HG03025 (cell line): ENCODE measurements around the gene SOAT2.

Experiments used
- ATAC-seq: cut with Tn5 transposase; IDR thresholded peaks from one replicate; pipeline ENCODE4 v1.9.1; 2021; ENCODE audit warnings: mild to moderate bottlenecking, moderate library complexity; ENCODE audit not compliant: unreplicated experiment, low FRiP score

Gene SOAT2, protein sequence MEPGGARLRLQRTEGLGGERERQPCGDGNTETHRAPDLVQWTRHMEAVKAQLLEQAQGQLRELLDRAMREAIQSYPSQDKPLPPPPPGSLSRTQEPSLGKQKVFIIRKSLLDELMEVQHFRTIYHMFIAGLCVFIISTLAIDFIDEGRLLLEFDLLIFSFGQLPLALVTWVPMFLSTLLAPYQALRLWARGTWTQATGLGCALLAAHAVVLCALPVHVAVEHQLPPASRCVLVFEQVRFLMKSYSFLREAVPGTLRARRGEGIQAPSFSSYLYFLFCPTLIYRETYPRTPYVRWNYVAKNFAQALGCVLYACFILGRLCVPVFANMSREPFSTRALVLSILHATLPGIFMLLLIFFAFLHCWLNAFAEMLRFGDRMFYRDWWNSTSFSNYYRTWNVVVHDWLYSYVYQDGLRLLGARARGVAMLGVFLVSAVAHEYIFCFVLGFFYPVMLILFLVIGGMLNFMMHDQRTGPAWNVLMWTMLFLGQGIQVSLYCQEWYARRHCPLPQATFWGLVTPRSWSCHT

DNA sequence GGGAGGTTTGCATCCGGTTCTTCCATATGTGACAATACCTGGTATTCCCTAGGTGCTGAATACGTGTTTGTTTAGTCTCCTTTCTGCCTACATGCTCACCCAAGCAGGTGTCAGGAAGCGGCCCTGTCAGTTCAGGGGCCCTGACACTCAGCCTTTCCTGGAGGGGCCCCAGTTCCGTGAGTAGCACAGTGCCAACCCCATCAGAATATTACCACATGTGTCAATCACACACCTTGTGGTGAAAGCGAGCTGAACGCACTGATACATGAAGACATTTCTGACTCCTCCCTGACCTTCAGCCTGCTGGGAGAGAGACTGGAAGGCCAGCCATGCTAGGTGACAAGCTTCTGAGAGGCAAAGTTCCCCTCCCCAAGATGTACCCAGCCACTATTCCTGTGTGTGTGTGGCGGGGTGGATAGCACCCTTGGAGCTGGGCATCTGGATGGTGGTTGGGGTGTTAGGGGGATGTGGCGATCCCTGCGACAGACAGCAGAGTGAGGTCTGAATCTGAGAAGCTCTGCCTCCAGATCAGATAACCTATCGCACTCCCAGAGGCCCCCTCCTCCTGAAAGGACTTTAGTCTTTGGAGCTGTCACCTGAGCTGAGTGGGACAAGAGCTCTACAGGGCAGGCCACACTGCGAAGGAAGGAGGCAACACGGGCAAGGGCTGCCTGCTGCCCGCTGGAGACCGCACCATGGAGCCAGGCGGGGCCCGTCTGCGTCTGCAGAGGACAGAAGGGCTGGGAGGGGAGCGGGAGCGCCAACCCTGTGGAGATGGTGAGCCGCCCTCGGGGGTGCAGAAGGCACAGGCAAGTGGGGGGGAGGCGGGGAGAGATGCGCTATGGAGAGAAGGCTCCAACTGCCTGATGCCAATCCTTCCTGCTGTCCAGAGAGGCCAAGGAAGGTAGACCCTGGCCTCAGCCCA lies at the start of gene SOAT2:
Gene SOAT2 (plus strand): TSS at position 604 of the 925 bp plus-strand sequence. CDS start 92 bp downstream, at position 696.
- no peak for ATAC-seq

DNA sequence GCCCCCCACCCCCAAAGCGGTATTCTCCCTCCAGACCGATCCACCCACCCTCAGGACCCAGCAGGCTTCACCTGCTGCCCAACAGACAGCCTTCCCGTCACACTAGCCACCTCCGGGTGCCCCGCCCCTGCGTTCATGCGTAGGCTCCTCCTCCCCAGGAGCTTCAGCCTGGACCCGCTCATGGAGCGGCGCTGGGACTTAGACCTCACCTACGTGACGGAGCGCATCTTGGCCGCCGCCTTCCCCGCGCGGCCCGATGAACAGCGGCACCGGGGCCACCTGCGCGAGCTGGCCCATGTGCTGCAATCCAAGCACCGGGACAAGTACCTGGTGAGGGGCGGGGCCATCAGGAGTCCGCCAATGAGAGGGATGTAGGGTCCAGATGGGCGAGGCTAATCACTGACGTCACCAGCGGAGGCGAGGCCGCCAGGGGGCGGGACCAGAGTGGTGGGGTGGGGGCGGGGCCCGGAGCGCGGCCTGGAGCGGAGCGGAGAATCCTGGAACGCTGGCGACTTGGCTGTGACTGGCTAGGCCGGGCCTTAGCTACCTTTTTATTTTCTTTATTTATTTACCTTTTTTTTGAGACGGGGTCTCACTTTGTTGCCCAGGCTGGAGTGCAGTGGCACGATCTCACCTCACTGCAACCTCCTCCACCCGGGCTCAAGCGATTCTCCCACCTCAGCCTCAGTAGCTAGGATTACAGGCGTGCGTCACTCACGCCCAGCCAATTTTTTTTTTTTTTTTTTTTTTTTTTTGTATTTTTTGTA lies 49.0 kb upstream of the SOAT2 start:
- peak; percentile 71 for ATAC-seq

DNA sequence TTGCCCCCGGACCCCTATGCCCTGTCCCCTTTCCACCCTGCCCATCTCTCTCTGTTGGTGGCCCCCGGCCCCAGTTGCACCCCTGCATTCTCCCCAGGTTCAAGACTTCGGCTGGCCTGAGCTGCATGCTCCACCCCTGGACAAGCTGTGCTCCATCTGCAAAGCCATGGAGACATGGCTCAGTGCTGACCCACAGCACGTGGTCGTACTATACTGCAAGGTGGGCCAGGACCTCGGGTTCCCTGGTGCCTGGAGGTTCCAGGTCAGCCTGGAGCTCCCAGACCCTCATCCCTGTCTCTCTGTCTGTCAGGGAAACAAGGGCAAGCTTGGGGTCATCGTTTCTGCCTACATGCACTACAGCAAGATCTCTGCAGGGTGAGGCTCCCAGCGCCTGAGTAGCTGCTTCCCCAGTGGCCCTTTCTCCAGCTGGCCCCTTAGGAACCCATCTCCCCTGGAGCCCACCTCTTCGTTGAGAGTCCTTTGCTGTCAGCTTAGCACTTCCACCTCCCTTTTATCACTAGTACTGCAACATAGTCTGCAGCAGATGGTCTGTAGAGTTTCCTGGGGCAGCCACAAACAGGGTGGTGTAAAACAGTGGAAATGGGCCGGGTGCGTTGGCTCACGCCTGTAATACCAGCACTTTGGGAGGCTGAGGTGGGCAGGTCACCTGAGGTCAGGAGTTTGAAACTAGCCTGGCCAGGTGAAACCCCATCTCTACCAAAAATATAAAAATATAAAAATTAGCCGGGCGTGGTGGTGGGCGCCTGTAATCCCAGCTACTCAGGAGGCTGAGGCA lies 47.6 kb upstream of the SOAT2 start:
- ATAC-seq: no peak

DNA sequence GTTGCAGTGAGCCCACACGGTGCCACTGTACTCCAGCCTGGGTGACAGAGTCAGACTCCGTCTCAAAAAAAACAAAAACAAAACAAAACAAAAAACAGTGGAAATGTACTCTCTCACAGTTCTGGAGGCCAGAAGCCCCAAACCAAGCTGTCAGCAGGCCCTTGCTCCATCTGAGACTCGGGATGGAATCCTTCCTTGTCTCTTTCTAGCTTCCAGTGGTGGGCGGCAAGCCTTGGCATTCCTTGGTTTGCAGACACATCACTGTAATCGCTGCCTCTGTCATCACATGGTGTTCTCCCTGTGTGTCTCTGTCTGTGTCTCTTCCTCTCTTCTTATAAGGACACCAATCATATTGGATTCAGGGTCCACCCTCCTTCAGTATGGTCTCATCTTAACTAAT lies 47.0 kb upstream of the SOAT2 start:
- no peak for ATAC-seq

DNA sequence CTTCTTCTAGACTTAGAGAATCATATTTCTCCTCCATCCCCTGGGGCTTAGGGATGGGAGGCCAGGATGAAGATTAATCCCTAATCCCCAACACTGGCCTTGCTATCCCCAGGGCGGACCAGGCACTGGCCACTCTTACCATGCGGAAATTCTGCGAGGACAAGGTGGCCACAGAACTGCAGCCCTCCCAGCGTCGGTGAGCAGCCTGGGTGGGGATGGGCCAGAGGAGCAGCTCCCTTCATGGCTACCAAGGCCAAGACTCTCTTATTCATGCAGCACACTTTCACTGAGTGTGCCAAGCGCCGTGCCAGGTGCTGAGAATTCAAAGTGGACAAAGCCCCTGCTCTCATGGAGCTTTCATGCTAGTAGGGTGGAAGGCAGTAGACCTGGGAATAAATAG lies 46.4 kb upstream of the SOAT2 start:
- no peak for ATAC-seq

DNA sequence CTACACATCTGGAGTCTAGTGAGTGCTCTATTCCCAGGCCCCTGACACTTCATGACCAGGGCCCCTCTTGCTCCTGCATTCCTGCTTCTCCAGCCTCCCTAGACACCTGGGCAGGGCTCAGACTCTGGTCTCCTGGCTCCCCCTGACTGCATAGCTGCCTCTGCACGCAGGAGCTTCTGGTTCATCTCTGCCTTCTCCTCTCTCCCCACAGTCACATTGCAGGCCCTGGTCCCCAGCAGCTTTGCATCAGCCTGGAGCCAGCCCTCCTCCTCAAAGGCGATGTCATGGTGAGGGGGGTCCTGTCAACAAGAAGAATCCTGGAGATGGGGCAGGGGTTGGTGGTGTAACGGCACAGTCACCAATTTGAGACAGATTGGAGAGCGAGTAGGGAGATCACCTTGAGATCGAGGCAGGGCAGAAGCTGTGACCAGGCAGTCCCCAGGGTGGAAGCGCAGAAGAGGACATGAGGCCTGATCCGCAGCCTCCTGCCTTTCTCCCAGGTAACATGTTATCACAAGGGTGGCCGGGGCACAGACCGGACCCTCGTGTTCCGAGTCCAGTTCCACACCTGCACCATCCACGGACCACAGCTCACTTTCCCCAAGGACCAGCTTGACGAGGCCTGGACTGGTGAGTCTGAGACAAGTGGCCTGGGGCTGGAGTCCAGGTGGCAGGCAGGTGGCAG lies 45.3 kb upstream of the SOAT2 start:
- no peak for ATAC-seq

DNA sequence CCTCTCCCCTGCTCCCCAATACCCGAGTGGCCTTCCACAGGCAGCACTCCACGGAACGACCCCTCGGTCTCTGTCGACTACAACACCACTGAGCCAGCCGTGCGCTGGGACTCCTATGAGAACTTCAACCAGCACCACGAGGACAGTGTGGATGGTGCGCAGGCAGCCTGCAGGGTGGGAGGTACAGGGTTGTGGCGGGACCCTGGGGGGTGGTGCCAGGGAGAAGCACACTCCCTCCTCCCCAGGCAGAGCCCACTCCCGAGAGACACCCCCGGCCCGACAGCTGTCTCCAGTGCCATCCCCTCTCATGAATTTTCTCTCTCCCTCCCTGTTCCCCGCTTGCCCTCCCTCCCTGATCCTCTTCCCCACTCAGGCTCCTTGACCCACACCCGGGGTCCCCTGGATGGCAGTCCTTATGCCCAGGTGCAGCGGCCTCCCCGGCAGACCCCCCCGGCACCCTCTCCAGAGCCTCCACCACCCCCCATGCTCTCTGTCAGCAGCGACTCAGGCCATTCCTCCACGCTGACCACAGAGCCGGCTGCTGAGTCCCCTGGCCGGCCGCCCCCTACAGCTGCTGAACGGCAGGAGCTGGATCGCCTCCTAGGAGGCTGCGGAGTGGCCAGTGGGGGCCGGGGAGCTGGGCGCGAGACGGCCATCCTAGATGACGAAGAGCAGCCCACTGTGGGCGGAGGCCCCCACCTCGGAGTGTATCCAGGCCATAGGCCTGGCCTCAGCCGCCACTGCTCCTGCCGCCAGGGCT lies 44.4 kb upstream of the SOAT2 start:
- no peak for ATAC-seq

DNA sequence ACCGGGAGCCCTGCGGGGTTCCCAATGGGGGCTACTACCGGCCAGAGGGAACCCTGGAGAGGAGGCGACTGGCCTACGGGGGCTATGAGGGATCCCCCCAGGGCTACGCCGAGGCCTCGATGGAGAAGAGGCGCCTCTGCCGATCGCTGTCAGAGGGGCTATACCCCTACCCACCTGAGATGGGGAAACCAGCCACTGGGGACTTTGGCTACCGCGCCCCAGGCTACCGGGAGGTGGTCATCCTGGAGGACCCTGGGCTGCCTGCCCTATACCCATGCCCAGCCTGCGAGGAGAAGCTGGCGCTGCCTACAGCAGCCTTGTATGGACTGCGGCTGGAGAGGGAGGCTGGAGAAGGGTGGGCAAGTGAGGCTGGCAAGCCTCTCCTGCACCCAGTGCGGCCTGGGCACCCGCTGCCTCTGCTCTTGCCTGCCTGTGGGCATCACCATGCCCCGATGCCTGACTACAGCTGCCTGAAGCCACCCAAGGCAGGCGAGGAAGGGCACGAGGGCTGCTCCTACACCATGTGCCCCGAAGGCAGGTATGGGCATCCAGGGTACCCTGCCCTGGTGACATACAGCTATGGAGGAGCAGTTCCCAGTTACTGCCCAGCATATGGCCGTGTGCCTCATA lies 43.7 kb upstream of the SOAT2 start:
- no peak for ATAC-seq

DNA sequence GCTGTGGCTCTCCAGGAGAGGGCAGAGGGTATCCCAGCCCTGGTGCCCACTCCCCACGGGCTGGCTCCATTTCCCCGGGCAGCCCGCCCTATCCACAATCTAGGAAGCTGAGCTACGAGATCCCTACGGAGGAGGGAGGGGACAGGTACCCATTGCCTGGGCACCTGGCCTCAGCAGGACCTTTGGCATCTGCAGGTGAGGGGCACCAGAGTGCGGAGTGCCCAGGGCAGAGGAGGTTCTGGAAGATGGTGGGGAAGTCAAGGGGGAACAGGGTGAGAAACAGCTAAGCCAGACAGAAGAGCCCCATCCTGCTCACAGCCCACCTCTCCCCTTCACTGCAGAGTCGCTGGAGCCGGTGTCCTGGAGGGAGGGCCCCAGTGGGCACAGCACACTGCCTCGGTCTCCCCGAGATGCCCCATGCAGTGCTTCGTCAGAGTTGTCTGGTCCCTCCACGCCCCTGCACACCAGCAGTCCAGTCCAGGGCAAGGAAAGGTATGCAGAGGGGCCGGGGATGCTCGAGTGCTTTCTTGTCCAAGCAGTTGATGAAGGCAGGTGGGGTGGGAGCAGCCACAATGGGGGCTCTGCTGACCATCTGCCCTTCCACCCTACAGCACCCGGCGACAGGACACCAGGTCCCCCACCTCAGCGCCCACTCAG lies 43.1 kb upstream of the SOAT2 start:
- ATAC-seq: no peak

DNA sequence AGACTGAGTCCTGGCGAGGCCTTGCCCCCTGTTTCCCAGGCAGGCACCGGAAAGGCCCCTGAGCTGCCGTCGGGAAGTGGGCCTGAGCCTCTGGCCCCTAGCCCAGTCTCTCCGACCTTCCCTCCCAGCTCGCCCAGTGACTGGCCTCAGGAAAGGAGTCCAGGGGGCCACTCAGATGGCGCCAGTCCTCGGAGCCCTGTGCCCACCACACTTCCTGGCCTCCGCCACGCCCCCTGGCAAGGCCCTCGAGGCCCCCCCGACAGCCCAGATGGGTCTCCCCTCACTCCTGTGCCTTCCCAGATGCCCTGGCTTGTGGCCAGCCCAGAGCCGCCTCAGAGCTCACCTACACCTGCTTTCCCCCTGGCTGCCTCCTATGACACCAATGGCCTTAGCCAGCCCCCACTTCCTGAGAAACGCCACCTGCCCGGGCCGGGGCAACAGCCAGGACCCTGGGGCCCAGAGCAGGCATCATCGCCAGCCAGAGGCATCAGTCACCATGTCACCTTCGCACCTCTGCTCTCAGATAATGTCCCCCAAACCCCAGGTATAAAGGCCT lies 42.5 kb upstream of the SOAT2 start:
- ATAC-seq: no peak

DNA sequence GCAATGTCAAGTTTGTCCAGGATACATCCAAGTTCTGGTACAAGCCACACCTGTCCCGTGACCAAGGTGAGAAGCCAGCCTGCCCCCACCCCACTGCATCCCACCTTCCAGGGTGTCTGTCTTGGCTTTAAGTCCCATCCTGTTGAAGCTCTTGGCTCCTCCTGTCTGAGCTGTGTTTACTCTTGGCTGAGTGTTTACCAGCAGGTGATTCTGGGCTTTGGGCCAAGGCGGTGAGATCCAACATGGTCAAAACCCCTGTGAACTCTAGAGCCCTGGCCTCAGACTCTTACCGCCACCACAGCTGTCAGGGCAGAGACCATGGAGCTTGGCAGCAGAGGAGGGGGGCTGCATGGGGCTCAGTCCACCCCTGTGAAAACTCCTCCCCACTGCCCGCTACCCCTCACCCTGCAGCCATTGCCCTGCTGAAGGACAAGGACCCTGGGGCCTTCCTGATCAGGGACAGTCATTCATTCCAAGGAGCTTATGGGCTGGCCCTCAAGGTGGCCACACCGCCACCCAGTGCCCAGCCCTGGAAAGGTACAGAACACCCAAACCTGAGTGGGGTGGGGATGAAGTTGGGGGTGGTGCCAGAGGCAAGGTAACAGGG lies 41.8 kb upstream of the SOAT2 start:
- ATAC-seq: no peak

DNA sequence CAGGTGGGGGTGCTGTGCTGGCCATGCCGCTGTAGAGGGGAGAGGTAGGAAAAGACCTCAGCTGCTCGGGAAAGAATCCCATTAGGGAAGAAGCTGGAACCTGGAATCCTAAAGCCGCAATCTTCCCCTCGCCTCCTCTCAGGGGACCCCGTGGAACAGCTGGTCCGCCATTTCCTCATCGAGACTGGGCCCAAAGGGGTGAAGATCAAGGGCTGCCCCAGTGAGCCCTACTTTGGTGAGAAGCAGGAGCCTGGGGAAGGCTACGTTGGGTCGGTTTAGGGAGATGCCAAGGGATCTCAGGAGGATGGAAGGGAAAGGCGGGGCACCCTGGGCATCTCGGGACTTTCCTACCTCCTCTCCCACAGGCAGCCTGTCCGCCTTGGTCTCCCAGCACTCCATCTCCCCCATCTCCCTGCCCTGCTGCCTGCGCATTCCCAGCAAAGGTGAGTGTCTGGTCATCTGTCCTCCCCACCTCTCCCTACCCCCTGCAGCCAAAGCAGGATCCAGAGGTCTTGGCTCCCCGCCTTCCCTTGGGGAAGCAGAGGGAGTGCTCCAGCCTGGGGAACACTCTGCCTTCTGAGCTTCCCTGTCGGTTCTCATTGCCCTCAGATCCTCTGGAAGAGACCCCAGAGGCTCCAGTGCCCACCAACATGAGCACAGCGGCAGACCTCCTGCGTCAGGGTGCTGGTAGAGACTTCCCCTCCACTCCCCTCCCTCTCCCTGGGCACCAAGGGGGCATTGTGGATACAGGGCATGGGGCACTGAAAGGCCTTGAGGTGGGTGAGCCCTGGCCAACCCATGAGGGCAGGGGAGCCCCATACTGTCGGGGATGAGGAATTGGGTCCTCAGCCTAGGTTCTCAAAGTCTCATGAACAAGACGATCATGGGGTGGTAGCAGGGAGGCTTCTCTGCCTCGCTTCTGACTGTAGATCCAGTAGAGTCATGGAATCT lies 41.0 kb upstream of the SOAT2 start:
- ATAC-seq: no peak

DNA sequence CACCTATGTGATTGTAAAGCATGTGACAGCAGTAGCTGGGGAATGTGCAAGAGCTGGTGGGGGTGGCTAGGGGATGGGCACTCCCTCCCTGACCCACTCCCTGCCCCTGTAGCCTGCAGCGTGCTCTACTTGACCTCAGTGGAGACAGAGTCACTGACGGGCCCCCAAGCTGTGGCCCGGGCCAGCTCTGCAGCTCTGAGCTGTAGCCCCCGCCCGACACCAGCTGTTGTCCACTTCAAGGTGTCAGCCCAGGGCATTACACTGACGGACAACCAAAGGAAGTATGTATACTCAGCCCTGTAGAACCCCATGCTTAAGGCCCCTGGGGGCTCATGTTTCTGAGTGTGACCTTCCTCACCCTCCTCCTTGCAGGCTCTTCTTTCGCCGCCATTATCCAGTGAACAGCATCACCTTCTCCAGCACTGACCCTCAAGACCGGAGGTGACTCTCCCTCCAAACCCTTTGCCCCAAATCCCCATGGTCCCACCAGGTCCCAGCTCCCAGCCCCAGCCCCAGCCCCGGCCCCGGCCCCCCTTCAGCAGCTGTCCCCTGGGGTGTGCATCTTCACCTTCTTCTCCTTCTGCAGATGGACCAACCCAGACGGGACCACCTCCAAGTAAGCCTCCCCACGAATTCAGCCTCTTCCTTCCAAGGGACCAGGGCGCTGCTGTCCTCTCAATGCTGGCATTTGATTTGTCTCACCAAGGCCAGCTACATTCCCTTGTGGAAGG lies 40.1 kb upstream of the SOAT2 start:
- no peak for ATAC-seq

DNA sequence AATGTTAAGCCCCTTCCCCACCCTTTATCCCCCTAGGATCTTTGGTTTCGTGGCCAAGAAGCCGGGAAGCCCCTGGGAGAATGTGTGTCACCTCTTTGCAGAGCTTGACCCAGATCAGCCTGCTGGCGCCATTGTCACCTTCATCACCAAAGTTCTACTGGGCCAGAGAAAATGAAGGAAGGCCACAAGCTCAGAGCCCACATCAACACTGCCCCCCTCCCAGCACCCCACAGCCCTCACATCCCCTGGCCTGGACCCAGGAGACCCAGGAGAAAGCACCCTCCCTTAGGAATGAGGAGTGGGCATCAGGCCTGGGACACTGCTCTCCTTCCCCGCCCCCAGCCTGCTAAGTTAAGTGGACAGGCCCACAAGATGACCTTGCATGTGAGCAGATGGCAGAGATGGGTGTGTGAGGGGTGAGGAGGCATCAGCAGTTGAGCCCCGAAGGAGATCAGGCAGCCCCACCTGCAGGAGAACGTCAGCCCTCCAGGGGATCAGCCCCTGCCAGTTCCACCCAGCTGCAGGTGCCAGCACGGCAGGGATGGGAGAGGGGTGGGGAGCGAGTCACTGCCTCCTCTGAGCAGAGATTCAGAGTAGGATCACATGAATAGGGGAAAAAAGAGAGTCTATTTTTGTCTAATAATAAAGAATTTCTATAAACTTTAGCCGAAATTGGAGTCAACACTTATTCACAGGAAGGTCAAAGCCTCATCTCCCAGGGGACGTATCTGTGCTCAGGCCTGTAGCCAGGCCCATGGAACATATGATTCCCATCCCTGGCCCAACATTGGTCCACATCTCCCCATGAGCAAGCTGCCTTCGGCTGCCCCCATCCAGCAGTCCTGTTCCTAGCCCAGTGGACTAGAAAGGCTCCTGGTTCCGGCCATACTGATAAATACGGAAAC lies 39.3 kb upstream of the SOAT2 start:
- ATAC-seq: no peak
